Activated naive CD4-positive, alpha-beta T cell treated with anti-CD3 and anti-CD28 coated beads for 36 hours (primary cell): ENCODE measurements around the gene KDM4E. TPM values are rescaled to one million over a fixed set of nuclear protein-coding genes. Genes with fewer than 3 reads are reported as not detected.
"Not testable (repeated sequence)": the region's sequence is repeated elsewhere in the genome, so short reads cannot be mapped to it uniquely, and the experiment has no call there.

ENCODE experiments used
- CTCF ChIA-PET: fragments of 350-600 bp; sonication (Branson Sonifier 250); formaldehyde crosslinking; loops from one replicate; lab custom pipeline; 2021; ENCODE audit warnings: antibody characterized with exemption; lab: Charles Lee
- DNase-seq: peaks from one replicate; pipeline ENCODE4 v3.0.0-alpha.2; 2020
- H3K27ac Mint-ChIP-seq: one replicate; pipeline ENCODE4 v1.8.0; 2021; ENCODE audit warnings: mild to moderate bottlenecking, mixed read lengths
- H3K27me3 Mint-ChIP-seq: one replicate; pipeline ENCODE4 v1.8.0; 2021; ENCODE audit warnings: low read depth, mixed read lengths
- H3K36me3 Mint-ChIP-seq: one replicate; pipeline ENCODE4 v1.8.0; 2021; ENCODE audit warnings: low read depth, mixed read lengths
- H3K4me1 Mint-ChIP-seq: one replicate; pipeline ENCODE4 v1.8.0; 2021; ENCODE audit warnings: low read depth, mixed read lengths
- H3K4me3 Mint-ChIP-seq: one replicate; pipeline ENCODE4 v1.8.0; 2021; ENCODE audit warnings: mild to moderate bottlenecking, moderate library complexity, mixed read lengths
- H3K9me3 Mint-ChIP-seq: one replicate; pipeline ENCODE4 v1.8.0; 2021; ENCODE audit warnings: mixed read lengths
- intact Hi-C: fragments of 100-400 bp; cut with micrococcal nuclease; formaldehyde crosslinking; loops from one replicate; pipeline ENCODE4 v1.15.1; 2023
- total RNA-seq, 2 experiments: library from RNA; stranded (reverse); gene quantifications; one replicate each; pipeline ENCODE4 v1.2.3, GENCODE V29; 2021

KDM4E gene
- total RNA-seq, 2 experiments from 2014 or later, result not detected

- DNase-seq, CTCF ChIA-PET, H3K4me1 Mint-ChIP-seq, H3K27me3 Mint-ChIP-seq, H3K36me3 Mint-ChIP-seq, H3K27ac Mint-ChIP-seq, H3K4me3 Mint-ChIP-seq, intact Hi-C loops, H3K9me3 Mint-ChIP-seq: not testable (repeated sequence)
These were observed 536 bp downstream of the KDM4E start for GRCh38 chr11:95025594-95025993.

GRCh38 chr11:95028357-95028756 lies 3.3 kb downstream of the KDM4E start:
- DNase-seq, result no peak
- intact Hi-C loops, result no loop called here
- no peaks in the 10 kb centered on the region for H3K36me3 Mint-ChIP-seq
- no peaks in the 10 kb centered on the region for H3K27me3 Mint-ChIP-seq
- CTCF ChIA-PET, result no interaction called here
- no peaks in the 10 kb centered on the region for H3K9me3 Mint-ChIP-seq
- H3K27ac Mint-ChIP-seq, result no peak overlapping the region
- no peaks in the 10 kb centered on the region for H3K4me1 Mint-ChIP-seq
- H3K4me3 Mint-ChIP-seq, result no peak overlapping the region

GRCh38 chr11:95033051-95033450 lies 8.0 kb downstream of the KDM4E start:
- intact Hi-C loops, result no loop called here
- CTCF ChIA-PET, result interaction anchor here (1.2 kb wide), 1 partner anchor 12 kb away, joined by 3 read pairs; no protein-coding TSS in a partner anchor
- no peak for DNase-seq
- H3K4me3 Mint-ChIP-seq, result no peak overlapping the region
- H3K36me3 Mint-ChIP-seq, result no peaks in the 10 kb centered on the region
- no peaks in the 10 kb centered on the region for H3K4me1 Mint-ChIP-seq
- H3K27me3 Mint-ChIP-seq, result peaks cover 3% of the 10 kb centered on the region
- no peaks in the 10 kb centered on the region for H3K9me3 Mint-ChIP-seq
- H3K27ac Mint-ChIP-seq, result no peak overlapping the region

- H3K4me3 Mint-ChIP-seq, result no peak overlapping the region
- no peak overlapping the region for H3K27ac Mint-ChIP-seq
- H3K9me3 Mint-ChIP-seq, result no peaks in the 10 kb centered on the region
- H3K27me3 Mint-ChIP-seq, result peaks cover 10% of the 10 kb centered on the region
- DNase-seq, result no peak
- intact Hi-C loops, result no loop called here
- no peaks in the 10 kb centered on the region for H3K4me1 Mint-ChIP-seq
- CTCF ChIA-PET, result no interaction called here
- H3K36me3 Mint-ChIP-seq, result no peaks in the 10 kb centered on the region
These were observed 10.3 kb downstream of the KDM4E start for GRCh38 chr11:95035316-95035715.

GRCh38 chr11:95037356-95038035 lies 12.4 kb downstream of the KDM4E start:
- H3K4me3 Mint-ChIP-seq, result peak overlapping the region; percentile 48
- peak; percentile 23 for DNase-seq
- not testable (repeated sequence) for H3K27ac Mint-ChIP-seq

GRCh38 chr11:95042239-95042638 lies 17.2 kb downstream of the KDM4E start:
- H3K27me3 Mint-ChIP-seq, result peaks cover 21% of the 10 kb centered on the region
- CTCF ChIA-PET, result no interaction called here
- no peak for DNase-seq
- intact Hi-C loops, result no loop called here
- H3K4me3 Mint-ChIP-seq, result no peak overlapping the region
- H3K27ac Mint-ChIP-seq, result no peak overlapping the region
- H3K9me3 Mint-ChIP-seq, result no peaks in the 10 kb centered on the region
- no peaks in the 10 kb centered on the region for H3K4me1 Mint-ChIP-seq
- H3K36me3 Mint-ChIP-seq, result no peaks in the 10 kb centered on the region

More at GRCh38 chr11:95037356-95038035, 12.4 kb downstream of the KDM4E start:
- intact Hi-C loops, CTCF ChIA-PET, H3K36me3 Mint-ChIP-seq, H3K9me3 Mint-ChIP-seq, H3K4me1 Mint-ChIP-seq: not testable (repeated sequence)
- H3K27me3 Mint-ChIP-seq, result peaks cover 15% of the 10 kb centered on the region

- Mint-ChIP-seq H3K4me1 (no peaks in the 10 kb centered on the region), H3K27me3 (peaks cover 21% of the 10 kb centered on the region), H3K9me3 (no peaks in the 10 kb centered on the region), H3K27ac (no peak overlapping the region), H3K4me3 (no peak overlapping the region), H3K36me3 (no peaks in the 10 kb centered on the region)
- no peak for DNase-seq
- intact Hi-C loops, result no loop called here
- CTCF ChIA-PET, result no interaction called here
These were observed 17.8 kb downstream of the KDM4E start for GRCh38 chr11:95042906-95043305.

GRCh38 chr11:95044010-95044409 lies 19.0 kb downstream of the KDM4E start:
- no peak for DNase-seq
- no peaks in the 10 kb centered on the region for H3K9me3 Mint-ChIP-seq
- CTCF ChIA-PET, result interaction anchor here (1.1 to 1.3 kb wide), 2 partner anchors 11 to 107 kb away, joined by 3 read pairs; no protein-coding TSS in a partner anchor
- no peaks in the 10 kb centered on the region for H3K4me1 Mint-ChIP-seq
- peaks cover 12% of the 10 kb centered on the region for H3K27me3 Mint-ChIP-seq
- H3K36me3 Mint-ChIP-seq, result no peaks in the 10 kb centered on the region
- no peak overlapping the region for H3K27ac Mint-ChIP-seq
- intact Hi-C loops, result no loop called here
- H3K4me3 Mint-ChIP-seq, result no peak overlapping the region

GRCh38 chr11:95045812-95046211 lies 20.8 kb downstream of the KDM4E start:
- no peak for DNase-seq
- CTCF ChIA-PET, result no interaction called here
- H3K4me3 Mint-ChIP-seq, result no peak overlapping the region
- H3K27me3 Mint-ChIP-seq, result peaks cover 18% of the 10 kb centered on the region
- intact Hi-C loops, result no loop called here
- H3K9me3 Mint-ChIP-seq, result no peaks in the 10 kb centered on the region
- no peak overlapping the region for H3K27ac Mint-ChIP-seq
- H3K36me3 Mint-ChIP-seq, result no peaks in the 10 kb centered on the region
- no peaks in the 10 kb centered on the region for H3K4me1 Mint-ChIP-seq

- intact Hi-C loops, result not testable (repeated sequence)
- CTCF ChIA-PET, result interaction anchor here (0.5 kb wide), 1 partner anchor 426 kb away, joined by 3 read pairs; no protein-coding TSS in a partner anchor
These were observed 24.1 kb downstream of the KDM4E start, which contains the start of gene KDM4F for GRCh38 chr11:95049122-95049521. KDM4F (plus strand) TSS chr11:95049422.

GRCh38 chr11:95050595-95051202 lies 25.6 kb downstream of the KDM4E start:
- Mint-ChIP-seq H3K9me3 (no peaks in the 10 kb centered on the region), H3K27ac (no peak overlapping the region), H3K27me3 (peaks cover 23% of the 10 kb centered on the region), H3K4me1 (no peaks in the 10 kb centered on the region), H3K36me3 (no peaks in the 10 kb centered on the region), H3K4me3 (no peak overlapping the region)
- no peak for DNase-seq
- CTCF ChIA-PET, result no interaction called here
- intact Hi-C loops, result no loop called here

More at GRCh38 chr11:95049122-95049521, 24.1 kb downstream of the KDM4E start, which contains the start of gene KDM4F:
- H3K4me3 Mint-ChIP-seq, DNase-seq, H3K9me3 Mint-ChIP-seq, H3K27ac Mint-ChIP-seq, H3K4me1 Mint-ChIP-seq, H3K36me3 Mint-ChIP-seq: not testable (repeated sequence)
- peaks cover 21% of the 10 kb centered on the region for H3K27me3 Mint-ChIP-seq

- intact Hi-C loops, result no loop called here
- no peaks in the 10 kb centered on the region for H3K4me1 Mint-ChIP-seq
- peaks cover 24% of the 10 kb centered on the region for H3K27me3 Mint-ChIP-seq
- no peaks in the 10 kb centered on the region for H3K36me3 Mint-ChIP-seq
- no peak overlapping the region for H3K4me3 Mint-ChIP-seq
- no peaks in the 10 kb centered on the region for H3K9me3 Mint-ChIP-seq
- CTCF ChIA-PET, result no interaction called here
- H3K27ac Mint-ChIP-seq, result no peak overlapping the region
- no peak for DNase-seq
These were observed 29.3 kb downstream of the KDM4E start for GRCh38 chr11:95054356-95054755.
